NCI-H1417 (cell line): Measurements from ENCODE around the gene ANKDD1A.

ENCODE experiments used
- DNase-seq, 3 experiments: peaks; one replicate each; lab custom pipeline; 2025; lab: John Stamatoyannopoulos, UW

The ANKDD1A gene

DNA sequence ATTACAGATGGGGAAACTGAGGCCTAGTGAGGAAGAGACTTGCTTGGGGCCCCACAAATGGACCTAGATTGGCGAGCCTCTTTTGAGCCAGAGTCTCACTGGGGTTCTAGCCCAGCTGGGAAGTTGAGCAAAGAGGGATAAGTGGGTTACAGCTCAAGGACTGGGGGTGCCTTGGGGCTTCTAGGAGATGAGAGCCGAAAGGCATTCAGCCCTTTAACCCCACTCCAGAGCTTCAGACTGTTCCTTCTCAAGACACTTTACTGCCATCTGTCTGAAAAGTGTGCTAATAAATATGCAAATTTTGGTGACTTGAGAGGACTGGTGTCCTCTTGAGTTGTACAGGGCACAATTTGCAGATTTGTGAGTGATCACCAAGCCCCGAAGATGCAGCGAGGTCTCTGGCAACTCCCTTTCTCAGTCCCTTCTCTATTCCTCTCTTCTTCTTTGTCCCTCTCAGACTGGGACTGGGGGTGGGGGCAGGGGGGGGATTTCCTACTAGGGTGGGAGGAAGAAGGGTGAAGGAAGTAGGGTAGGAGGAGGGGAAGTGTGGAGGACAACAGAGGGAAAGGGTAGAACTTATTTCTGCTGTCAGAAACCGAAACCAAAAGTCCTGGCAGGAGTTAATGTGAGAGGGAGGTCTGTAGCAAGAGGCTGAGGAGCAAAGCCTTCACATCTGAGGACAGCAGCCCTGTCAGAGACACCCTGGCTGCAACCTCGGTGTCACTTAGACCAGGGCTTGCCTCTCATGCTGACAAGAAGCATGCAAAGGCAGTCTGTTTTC is 16.2 kb upstream of the ANKDD1A start:
- no peak for DNase-seq

DNA sequence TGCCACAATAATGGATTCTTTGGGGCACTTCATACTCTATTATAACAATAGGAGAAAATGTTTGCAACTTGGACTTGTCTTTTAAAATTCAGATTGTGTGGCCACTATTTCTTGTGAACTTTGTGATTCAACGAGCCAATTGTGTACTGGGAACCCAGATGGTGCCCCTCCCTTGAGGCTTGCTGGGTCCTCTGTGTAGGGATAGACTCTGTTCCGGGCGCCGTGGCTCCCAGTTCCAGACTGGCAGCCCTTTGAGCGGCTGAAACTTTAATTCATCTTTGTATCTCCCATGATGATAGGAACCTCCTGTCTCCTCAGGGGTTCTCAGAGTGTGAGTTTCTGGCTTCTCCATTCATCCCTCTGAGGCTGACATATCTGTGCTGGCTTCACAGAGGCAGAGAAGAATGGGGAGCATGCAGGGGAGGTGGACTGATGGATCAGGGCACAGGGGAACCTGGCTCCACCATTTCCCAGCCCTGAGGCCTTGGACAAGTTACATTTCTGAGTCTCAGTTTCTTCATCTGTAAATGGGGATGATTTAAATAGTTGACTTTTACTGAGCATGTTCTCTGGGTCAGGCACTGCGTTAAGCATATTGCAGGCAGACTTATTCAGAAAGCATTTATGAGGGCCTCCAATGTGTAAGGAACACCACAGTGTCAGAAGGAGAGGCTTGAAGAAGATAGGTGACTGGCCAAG is 15.2 kb upstream of the ANKDD1A start:
- DNase-seq: no peak

DNA sequence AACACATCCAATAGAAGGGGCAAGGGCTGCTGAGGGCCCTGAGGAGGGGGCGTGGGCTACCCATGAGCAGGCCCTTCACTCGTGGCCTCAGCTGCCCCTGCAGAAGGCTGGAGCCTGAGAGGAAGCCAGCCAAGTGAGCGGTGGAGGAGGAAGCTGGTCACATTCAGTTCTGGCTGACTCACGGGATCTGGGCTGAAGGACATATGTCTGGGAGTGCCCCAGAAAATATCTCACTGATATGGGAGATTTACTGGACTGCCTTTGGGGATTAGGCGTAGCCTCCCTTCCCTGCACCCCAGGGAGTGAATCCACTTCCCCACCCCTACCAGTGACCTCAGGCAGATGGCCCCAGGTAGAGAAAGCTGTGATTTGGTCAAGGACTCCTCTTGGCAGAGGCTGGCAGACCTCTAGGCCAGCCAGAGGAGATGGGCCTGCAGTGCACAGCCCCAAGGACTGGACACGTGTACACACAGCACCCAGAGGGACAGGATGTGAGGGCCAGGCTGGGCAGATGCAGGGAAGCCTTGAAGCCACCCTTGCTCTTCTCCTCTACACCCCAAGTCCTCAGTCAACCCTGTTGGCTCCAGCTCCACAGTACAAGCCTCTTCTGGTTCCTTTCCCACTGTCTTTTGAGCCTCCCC is 14.2 kb upstream of the ANKDD1A start:
- DNase-seq: no peak

DNA sequence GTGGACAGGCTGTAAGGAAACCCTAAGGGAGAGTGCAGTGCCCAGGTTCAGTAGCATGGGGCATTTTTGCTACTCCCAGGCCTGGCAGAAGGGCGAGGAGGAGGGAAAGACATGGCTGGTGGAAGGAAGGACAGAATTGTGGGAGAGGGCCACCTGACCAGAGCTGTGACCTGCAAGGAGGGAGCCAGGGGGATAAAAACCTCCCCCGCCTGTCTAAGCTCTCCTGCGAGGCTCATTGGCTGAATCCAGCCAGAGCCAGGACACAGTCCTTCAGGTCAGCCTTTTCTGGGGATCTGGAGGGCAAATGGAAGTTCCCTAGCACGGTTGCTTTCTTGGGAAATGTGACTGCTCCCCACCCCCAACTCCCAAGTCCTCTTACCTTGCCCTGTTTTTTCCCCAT is 13.3 kb upstream of the ANKDD1A start:
- no peak for DNase-seq

DNA sequence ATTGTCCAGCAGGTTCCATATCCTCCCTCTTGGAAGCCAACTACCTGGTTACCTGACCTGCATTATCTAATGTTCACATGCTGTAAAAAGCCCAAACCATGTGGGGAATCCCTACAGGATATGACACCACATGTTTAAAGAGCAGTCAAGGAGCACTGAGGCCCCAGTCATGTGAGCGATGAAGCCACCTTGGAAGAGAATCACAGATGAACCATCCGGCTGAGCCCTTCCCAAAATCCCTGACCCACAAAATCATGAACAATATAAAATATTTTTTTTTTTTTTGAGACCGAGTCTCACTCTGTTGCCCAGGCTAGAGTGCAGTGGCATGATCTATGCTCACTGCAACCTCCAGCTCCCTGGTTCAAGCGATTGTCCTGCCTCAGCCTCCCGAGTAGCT is 10.6 kb upstream of the ANKDD1A start:
- no peak for DNase-seq

DNA sequence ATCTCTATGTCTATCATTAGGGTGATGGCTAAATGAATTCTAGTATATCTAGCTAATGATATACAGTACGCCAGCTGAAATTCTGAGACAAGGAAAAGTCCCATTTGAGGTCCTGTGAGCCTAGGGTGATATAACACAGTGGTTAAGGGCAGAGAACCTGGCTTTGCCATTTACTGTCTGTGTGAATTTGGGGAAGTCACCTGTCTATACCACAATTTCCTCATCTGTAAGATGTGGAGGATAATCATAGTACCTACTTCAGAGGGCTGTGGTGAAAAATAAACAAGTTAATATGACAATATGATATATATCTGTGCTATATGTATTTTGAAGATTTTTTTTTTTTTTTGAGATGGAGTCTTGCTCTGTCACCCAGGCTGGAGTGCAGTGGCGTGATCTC is 9.8 kb upstream of the ANKDD1A start:
- DNase-seq: no peak

DNA sequence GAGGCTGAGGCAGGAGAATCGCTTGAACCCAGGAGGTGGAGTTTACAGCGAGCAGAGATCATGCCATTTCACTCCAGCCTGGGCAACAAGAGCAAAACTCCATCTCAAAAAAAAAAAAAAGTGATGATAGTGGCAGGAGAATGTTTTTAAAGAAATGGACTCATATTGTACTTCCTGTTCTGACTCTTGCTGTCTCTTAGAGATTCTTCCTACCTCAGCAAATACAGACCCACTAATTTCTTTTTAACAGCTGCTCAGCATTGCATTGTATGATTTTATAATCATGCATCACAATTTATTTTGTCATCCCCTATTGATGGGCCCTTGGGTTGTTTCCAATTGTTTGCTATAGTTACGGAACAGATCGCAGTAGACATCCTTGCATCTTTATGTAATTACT is 8.8 kb upstream of the ANKDD1A start:
- DNase-seq: no peak

DNA sequence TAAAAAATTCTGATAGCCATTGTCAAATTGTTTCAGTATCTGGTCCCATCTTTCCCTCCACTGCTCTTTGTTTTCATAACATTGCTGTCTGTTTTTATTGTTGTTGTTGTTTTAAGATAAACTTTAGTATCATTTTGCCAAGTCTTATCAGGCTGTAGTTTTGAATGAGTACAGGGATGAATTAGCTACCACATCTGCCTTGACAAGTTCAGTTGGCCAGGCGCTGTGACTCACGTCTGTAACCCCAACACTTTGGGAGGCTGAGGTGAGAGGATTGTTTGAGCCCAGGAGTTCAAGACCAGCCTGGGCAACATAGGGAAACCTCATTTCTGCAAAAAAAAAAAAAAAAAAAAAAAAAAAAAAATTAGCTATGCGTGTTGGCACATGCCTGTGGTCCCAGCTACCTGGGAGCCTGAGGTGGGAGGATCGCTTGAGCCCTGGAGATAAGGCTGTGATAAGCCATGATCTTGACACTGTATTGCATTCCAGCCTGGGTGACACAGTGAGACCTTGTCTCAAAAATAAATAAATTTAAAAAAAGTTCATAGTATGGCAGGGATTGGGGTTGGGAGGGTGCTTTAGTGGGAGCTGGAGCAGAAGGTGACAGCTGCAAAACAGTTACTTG is 8.3 kb upstream of the ANKDD1A start:
- DNase-seq: no peak

DNA sequence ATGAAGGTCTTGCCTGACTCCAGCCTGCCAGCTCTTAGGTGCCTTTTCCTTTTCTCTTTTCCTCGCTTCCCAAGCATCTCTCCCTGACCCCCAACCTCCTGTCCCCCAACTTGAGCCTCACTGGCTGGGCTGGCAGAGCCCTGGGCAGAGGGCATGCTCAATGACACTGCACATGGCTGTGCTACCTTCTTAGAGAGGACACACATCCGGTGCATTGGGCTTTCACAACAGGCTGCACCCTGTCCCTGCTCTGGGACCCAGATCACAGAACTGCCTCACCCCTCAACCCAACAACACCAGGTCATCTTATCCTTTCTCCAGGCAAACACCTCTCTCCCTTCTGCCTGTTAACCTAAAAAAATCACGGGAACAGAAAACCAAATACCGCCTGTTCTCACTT is 7.5 kb upstream of the ANKDD1A start:
- no peak for DNase-seq

DNA sequence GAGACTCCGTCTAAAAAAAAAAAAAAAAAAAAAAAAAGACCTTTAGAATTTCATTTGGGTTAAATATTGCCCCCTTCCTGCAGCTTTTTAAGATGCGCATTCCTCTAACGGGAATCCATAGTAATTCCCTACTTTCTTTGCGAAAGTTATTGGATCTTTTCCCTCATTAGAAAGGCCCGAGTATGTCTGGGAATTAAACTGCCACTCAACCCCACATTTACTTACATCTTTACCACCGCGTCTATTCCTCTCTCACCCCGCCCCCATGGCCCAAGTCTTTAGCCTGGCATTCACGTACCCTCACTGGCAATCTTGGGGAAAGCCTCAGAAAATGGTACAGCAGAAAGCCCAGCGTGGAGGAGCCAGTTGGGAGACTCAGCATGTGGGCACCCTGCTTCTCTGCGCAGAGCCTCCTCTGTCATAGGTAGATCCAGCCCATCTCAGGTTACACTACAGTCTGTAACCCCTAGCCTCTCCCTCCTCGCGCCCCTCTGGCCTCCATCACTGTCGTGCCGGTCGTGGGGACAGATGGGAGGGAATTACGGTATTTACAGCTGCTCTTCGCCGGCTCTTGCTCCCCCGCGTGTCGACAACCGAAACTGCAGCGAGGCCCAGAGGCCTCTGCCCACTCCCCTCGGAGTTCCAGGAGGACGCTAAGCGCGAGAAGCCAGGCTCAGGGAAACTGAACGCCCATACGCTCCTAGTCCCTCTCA is 6.4 kb upstream of the ANKDD1A start:
- no peak for DNase-seq

DNA sequence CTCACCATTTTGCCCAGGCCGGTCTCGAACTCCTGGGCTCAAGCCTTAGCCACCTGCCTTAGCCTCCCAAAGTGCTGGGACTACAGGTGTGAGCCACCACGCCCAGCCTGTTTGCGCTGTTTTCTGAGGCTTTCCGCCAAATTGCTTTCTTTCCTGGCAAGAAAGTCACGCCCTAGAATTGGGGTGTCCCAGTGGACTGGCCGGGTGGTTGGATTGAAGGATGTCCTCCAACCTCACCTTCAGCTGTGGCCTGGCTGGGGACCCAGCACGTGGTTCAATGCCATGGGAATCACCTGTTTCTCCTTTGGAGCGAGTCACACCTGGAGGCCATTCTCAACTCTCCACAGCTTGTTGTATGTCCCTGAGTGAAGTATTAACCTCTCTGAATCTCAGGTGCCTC is 5.8 kb upstream of the ANKDD1A start:
- DNase-seq: no peak

DNA sequence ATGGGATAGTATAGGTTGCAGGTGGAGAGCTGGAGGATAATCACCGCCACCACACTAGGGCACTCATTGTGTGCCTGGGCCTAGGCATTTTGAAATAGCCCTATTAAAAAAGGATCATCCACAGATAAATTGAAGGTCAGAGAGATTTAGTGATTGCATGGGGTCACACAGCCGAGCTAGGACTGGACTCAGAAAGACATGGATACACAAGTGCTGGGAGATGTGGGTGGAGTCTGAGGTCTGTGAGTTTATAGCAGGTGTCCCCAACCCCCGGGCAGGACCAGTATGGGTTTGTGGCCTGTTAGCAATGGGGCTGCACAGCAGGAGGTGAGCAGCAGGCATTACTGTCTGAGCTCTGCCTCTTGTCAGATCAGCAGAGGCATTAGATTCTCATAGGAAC is 5.3 kb upstream of the ANKDD1A start:
- no peak for DNase-seq

DNA sequence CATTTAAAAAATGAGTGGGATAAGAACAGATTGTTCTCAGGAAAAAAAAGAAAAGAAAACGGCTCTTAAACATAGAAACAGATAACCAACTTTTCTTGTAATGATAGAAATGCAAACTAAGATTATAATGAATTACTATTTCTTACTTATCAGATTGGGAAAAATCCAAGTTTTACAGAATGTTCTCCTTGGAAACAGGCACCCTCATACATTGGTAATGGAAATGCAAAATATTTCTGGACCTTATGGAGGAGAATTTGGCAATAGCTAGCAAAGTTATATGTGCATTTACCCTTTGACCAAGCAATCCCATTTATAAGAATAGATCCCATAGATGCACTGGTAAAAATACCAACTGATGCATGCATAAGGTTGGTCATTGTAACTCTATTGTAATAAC is 3.7 kb upstream of the ANKDD1A start:
- no peak for DNase-seq

DNA sequence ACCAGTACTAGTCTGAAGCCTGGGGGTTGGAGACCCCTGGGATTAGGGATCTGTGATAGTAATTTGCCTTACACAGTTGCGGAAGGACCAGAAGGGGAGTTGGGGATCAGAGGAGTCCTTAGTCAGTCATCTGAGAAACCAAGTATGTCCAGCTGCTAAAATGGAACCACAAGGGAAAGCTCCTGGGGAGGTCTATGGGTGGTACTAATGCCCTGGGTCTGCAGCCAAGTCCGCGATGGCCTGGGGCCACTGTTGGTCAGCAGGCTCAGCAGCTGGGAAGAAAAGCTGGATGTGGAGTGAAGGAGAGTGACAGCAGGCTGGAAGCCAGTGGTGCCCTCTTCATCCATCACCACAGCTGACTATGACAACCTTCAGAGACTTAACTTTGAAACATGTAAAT is 2.2 kb upstream of the ANKDD1A start:
- no peak for DNase-seq

DNA sequence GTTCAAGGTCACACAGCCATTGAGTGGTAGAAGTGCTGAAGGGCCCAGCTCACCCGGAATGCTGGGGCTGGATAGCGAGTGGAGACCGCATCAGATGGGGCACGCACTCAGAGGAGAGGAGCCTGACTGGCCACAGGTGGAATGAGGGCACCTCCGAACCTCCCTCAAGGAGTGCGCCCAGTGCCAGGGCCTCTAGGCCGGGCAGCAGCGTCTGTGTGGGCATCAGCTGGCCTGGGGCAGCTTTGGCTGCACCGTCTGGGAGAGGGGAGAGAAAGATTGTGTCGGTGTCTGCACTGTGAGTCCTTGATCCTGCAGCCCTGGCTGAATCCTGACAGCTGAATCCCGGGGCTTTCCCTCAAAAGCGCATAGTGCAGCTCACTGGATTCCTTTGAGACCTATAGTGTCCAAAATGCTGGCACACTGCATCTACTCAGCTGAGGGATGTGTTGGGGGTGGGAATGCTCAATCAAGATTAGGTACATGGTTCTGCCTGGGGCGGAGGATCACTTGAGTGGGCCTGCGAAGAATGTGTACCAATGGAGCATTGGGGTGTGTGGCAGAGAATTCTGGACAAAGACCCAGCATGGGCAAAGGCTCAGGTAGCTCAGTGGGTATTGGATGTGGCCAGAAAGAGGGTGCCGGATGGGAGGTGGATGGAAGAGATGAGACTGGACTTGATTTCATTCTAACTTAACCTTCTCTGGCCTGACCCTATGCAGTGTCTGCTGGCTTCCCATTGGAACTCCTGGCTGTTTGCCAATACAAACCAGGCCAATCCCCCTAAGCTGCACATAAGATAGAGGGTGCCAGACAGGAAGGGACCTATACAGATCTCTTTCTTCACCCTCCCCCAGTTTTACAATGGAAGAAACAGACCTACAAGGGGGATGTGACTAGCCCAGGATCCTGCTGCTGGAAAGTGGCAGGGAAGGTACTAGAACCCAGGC is 950 bp downstream of the ANKDD1A start:
- no peak for DNase-seq

DNA sequence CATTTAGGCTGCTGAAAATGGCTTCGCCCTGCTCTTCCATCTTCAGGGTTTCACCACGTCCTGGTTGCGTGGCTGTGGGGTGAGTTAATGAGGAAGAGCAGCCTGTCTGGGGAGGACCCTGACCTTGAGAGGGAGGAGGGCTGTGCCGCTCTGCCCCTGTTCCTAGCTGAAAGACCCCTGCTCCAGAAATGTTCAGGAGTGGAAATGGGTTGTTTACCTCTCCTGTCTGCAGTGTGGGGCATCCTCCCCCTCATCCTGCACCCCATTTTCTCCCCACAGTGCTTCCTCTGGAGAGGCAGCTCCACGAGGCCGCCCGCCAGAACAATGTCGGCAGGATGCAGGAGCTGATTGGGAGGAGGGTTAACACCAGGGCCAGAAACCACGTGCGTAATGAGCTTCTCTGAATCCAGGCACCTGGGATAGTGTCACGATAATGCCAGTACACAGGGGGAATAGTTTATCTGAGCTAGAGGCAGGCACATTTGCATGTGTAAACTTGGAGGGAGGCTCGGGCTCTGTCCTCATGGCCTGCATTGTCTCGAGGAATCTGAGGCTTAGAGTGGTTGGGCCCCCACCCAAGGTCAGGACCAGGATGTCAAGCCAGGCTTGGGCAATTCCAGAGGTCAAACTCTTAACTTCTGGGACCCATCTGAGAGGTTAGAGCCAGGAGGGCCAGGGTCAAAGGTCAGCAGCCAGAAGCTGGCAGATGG is 4.0 kb downstream of the ANKDD1A start:
- DNase-seq: no peak

DNA sequence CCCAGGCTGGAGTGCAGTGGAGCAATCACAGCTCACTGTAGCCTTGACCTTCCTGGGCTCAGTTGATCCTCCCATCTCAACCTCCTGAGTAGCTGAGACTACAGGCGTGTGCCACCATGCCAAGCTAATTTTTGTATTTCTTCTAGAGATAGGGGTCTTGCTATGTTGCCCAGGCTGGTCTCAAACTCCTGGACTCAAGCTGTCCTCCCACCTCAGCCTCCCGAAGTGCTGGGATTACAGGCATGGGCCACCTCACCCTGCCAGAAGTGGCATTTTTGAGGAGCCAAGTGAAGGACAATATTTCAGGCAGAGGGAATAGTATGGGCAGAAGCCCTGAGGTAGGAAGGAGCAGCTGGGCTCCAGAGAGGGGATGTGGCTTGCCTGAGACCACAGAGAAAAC is 4.7 kb downstream of the ANKDD1A start:
- DNase-seq: no peak

DNA sequence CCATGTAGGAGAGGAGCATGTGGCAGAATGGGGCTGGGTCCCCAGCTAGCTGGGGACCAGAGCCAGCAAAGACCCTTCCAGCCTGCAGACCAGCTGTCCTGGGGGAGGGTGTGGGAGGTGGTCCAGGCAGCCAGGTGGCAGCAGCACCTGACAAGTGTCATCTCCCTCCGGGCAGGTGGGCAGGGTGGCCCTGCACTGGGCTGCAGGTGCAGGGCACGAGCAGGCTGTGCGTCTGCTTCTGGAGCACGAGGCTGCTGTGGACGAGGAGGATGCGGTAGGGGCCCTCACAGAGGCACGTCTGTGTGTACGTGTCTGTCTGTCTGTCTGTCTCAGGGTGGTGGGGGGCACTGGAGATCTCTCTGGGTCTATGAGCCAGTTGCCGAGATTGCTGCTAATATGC is 5.5 kb downstream of the ANKDD1A start:
- DNase-seq: no peak

DNA sequence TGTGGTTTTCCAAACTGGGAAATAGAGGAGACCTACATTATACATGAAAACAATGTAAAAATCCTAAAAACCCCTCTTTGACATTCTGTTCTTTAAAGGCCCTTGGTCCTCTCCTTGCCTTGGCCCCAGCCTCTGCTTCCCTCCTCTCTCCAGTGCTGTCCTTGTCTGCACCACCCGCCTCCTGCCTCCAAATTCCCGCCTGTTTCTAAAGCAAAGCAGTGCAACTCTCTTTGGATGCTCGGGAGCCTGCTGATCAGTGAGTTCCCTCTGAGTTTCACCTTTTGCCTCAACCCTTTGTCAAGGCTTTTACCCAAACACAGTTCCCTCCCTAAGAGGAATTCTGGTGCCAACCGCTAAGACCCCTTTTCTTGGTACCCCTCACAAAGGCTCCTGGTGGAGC is 8.0 kb downstream of the ANKDD1A start:
- DNase-seq: no peak

DNA sequence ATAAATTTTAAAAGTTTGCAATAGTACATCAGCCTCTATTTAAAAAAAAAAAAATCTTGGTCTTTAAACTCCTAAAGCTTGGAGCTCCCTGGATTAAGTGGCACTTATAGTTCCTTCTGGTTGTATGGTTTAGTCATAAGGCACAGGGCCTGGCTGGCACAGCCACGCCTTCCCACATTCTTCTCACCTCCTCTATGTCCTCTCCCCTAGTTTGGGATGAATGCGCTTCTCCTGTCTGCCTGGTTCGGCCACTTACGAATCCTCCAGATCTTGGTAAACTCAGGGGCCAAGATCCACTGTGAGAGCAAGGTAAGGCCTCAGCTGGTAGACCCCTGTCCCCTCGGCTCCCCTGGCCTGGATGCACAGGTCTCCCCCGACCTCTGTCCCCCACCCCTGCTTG is 10.0 kb downstream of the ANKDD1A start:
- DNase-seq: no peak
